ENCODE results near the gene RECQL5.
"Not testable (repeated sequence)": the region's sequence is repeated elsewhere in the genome, so short reads cannot be mapped to it uniquely, and the experiment has no call there.

Gene RECQL5

GRCh38 chr17:75612906-75613626 lies 53.9 kb downstream of the RECQL5 start:
- no peak for DNase-seq

- DNase-seq: no peak
Measured at GRCh38 chr17:75611851-75612429, 55.0 kb downstream of the RECQL5 start.

- no peak for DNase-seq
Measured at GRCh38 chr17:75610103-75610984, 56.6 kb downstream of the RECQL5 start.

- no peak for DNase-seq
Measured at GRCh38 chr17:75607086-75607485, 59.9 kb downstream of the RECQL5 start.

- no peak for DNase-seq
Measured at GRCh38 chr17:75605790-75606189, 61.2 kb downstream of the RECQL5 start.

- DNase-seq: no peak
Measured at GRCh38 chr17:75604034-75604695, 62.8 kb downstream of the RECQL5 start.

GRCh38 chr17:75603123-75603522 lies 63.8 kb downstream of the RECQL5 start:
- DNase-seq: no peak

- DNase-seq: no peak
Measured at GRCh38 chr17:75602644-75603043, 64.3 kb downstream of the RECQL5 start.

GRCh38 chr17:75601057-75601987 lies 65.6 kb downstream of the RECQL5 start:
- peak; percentile 71 to 77 for DNase-seq

- no peak for DNase-seq
Measured at GRCh38 chr17:75596320-75597087, 70.5 kb downstream of the RECQL5 start.

GRCh38 chr17:75595920-75596313 lies 71.0 kb downstream of the RECQL5 start:
- no peak for DNase-seq

GRCh38 chr17:75595284-75595919 lies 71.6 kb downstream of the RECQL5 start:
- no peak for DNase-seq

- no peak for DNase-seq
Measured at GRCh38 chr17:75594499-75595283, 72.3 kb downstream of the RECQL5 start.

- DNase-seq: not testable (repeated sequence)
Measured at GRCh38 chr17:75593430-75593829, 73.5 kb downstream of the RECQL5 start.

- no peak for DNase-seq
Measured at GRCh38 chr17:75592348-75593020, 74.5 kb downstream of the RECQL5 start.

GRCh38 chr17:75591722-75592302 lies 75.1 kb downstream of the RECQL5 start:
- no peak for DNase-seq

GRCh38 chr17:75590849-75591721 lies 75.9 kb downstream of the RECQL5 start:
- DNase-seq: no peak

GRCh38 chr17:75590314-75590761 lies 76.6 kb downstream of the RECQL5 start:
- no peak for DNase-seq

All from stimulated activated CD4-positive, alpha-beta T cell treated with anti-CD3 and anti-CD28 coated beads, Interleukin-2, amount 100 ng/mL, for 24 hours (primary cell).